Bronchial epithelial cell (primary cell): ENCODE data around the gene DRD3. TPM values are rescaled to one million over a fixed set of nuclear protein-coding genes. Genes with fewer than 3 reads are reported as not detected.

Experiments used
- DNase-seq: peaks from one replicate; pipeline ENCODE4 v3.0.0-alpha.2; 2010; ENCODE audit warnings: low read depth
- FAIRE-seq: peaks from 2 replicates; lab custom pipeline; 2011; peaks lifted over from hg19 to GRCh38; lab: Jason Lieb, UNC
- H3K27me3 ChIP-seq: 2 replicates; pipeline ENCODE4 v1.5.1; 2011; ENCODE audit warnings: low read length; ENCODE audit not compliant: control insufficient read depth, insufficient read depth
- H3K36me3 ChIP-seq: 2 replicates; pipeline ENCODE4 v1.5.1; 2011; ENCODE audit warnings: low read length; ENCODE audit not compliant: control insufficient read depth, insufficient read depth
- H3K4me3 ChIP-seq: 2 replicates; pipeline ENCODE4 v1.5.1; 2011; ENCODE audit warnings: mild to moderate bottlenecking, low read depth, low read length, control low read depth
- CTCF ChIP-seq: IDR thresholded peaks from 2 replicates; pipeline ENCODE4 v1.5.1; 2011; ENCODE audit warnings: mild to moderate bottlenecking, moderate library complexity, low read length, control low read depth, inconsistent platforms; ENCODE audit not compliant: insufficient read depth, severe bottlenecking
- total RNA-seq: library from RNA; depleted of rRNA; stranded (reverse); fragments of >200 nt; gene quantifications from 2 replicates; pipeline ENCODE4 v1.2.1, GENCODE V29; 2014

DRD3 gene
- not detected in 2 replicates for total RNA-seq

GRCh38 chr3:114178770-114179368 lies at the start of gene DRD3:
DRD3 (minus strand) TSS chr3:114179052; CDS start chr3:114171992, 7,060 bp downstream.
- no peaks in the 10 kb centered on the region for H3K36me3 ChIP-seq
- FAIRE-seq (no peak), DNase-seq (peak; percentile 18)
- TF ChIP-seq CTCF = no peak
- H3K27me3 ChIP-seq = no peaks in the 10 kb centered on the region
- H3K4me3 ChIP-seq = no peak within 1 kb of the TSS

- Histone ChIP-seq H3K4me3 (no peak overlapping the region), H3K36me3 (no peaks in the 10 kb centered on the region), H3K27me3 (no peaks in the 10 kb centered on the region)
- DNase-seq (no peak), FAIRE-seq (no peak)
- no peak for TF ChIP-seq CTCF
Measured at GRCh38 chr3:114227076-114227475, 48.2 kb upstream of the DRD3 start.

- FAIRE-seq = no peak
- no peak for TF ChIP-seq CTCF
- Histone ChIP-seq H3K27me3 (no peaks in the 10 kb centered on the region), H3K4me3 (no peak overlapping the region), H3K36me3 (no peaks in the 10 kb centered on the region)
- DNase-seq = no peak
Measured at GRCh38 chr3:114226313-114226712, 47.5 kb upstream of the DRD3 start.

GRCh38 chr3:114223143-114223542 lies 44.3 kb upstream of the DRD3 start:
- no peaks in the 10 kb centered on the region for H3K36me3 ChIP-seq
- H3K4me3 ChIP-seq = no peak overlapping the region
- FAIRE-seq (no peak), DNase-seq (no peak)
- H3K27me3 ChIP-seq = no peaks in the 10 kb centered on the region
- no peak for TF ChIP-seq CTCF

GRCh38 chr3:114221881-114222264 lies 43.0 kb upstream of the DRD3 start:
- TF ChIP-seq CTCF = no peak
- no peak for DNase-seq
- no peak for FAIRE-seq

More at GRCh38 chr3:114221881-114222264, 43.0 kb upstream of the DRD3 start:
- Histone ChIP-seq H3K27me3 (no peaks in the 10 kb centered on the region), H3K4me3 (no peak overlapping the region), H3K36me3 (no peaks in the 10 kb centered on the region)
